HepG2 (cell line): ENCODE measurements around the gene GCSAM. TPM values are rescaled to one million over a fixed set of nuclear protein-coding genes. Genes with fewer than 3 reads are reported as not detected.

Experiments used
- ATAC-seq: fragments of 200-7000 bp; cut with Tn5 transposase; 3 replicates; pipeline ENCODE4 v1.9.1; 2020; ENCODE audit warnings: mild to moderate bottlenecking, moderate library complexity
- BruUV-seq: library from RNA; stranded (reverse); fragments of 400-500 nt; replicated peaks from 2 replicates; lab custom pipeline; 2021; lab: Mats Ljungman, UMichigan
- CTCF ChIA-PET: fragments of 300-600 bp; formaldehyde crosslinking; extraction: SDS; loops from one replicate; lab custom pipeline; 2021; ENCODE audit warnings: low total read pairs, inconsistent platforms, low intra/inter-chr PET ratio; lab: Yijun Ruan, JAX
- POLR2A ChIA-PET: fragments of 350-600 bp; sonication (Branson Sonifier 250); formaldehyde crosslinking; loops from one replicate; lab custom pipeline; 2020; ENCODE audit warnings: antibody characterized with exemption, inconsistent platforms; lab: Yijun Ruan, JAX
- DNase-seq: peaks from one replicate; pipeline ENCODE4 v3.0.0-alpha.2; 2015; ENCODE audit warnings: low spot score
- FAIRE-seq: peaks from 3 replicates; lab custom pipeline; 2011; peaks lifted over from hg19 to GRCh38; lab: Jason Lieb, UNC
- H2AFZ ChIP-seq: one replicate; pipeline ENCODE4 v1.6.1; 2011; ENCODE audit warnings: low read length, inconsistent platforms
- H3K27ac ChIP-seq: fragments of 300-600 bp; 3 replicates; pipeline ENCODE4 v1.8.0; 2011; ENCODE audit warnings: mixed run types, mild to moderate bottlenecking, mixed read lengths, low read length, inconsistent platforms; ENCODE audit not compliant: insufficient read depth; ENCODE audit errors: extremely low read length
- H3K27me3 ChIP-seq, 2 experiments: fragments of 200-600 bp in 1 of 2; 2 replicates in 1 of 2; 3 replicates in 1 of 2; pipeline versions ENCODE4 v1.6.0 to v1.8.0; 2011; ENCODE audit warnings: low read length in 2 of 2, mild to moderate bottlenecking in 2 of 2, moderate library complexity in 2 of 2, inconsistent platforms in 1 of 2; ENCODE audit not compliant: insufficient read depth in 2 of 2, control insufficient read depth in 1 of 2
- H3K36me3 ChIP-seq, 2 experiments: fragments of 200-600 bp in 1 of 2; replicated peaks in 1 of 2; 2 replicates in 1 of 2; 3 replicates in 1 of 2; pipeline versions ENCODE4 v1.5.1 to v1.8.0; 2011; ENCODE audit warnings: low read length in 2 of 2, inconsistent platforms in 1 of 2; ENCODE audit not compliant: insufficient read depth in 2 of 2, control insufficient read depth in 1 of 2
- H3K4me1 ChIP-seq: 2 replicates; pipeline ENCODE4 v1.5.1; 2012; ENCODE audit warnings: low read length, inconsistent platforms; ENCODE audit not compliant: insufficient read depth
- H3K4me2 ChIP-seq: 2 replicates; pipeline ENCODE4 v1.6.0; 2011; ENCODE audit warnings: low read depth, low read length, inconsistent platforms
- H3K4me3 ChIP-seq, 3 experiments: fragments of 200-600 bp in 1 of 3; sonication (generic), shearing (Covaris generic) in 1 of 3; replicated peaks in 1 of 3; 2 replicates each; pipeline ENCODE4 v1.5.1; 2011 to 2016; ENCODE audit warnings: low read length in 3 of 3, inconsistent platforms in 2 of 3, low read depth in 2 of 3, mild to moderate bottlenecking in 2 of 3, control low read depth in 1 of 3, mixed read lengths in 1 of 3; ENCODE audit not compliant: insufficient read depth in 1 of 3
- H3K79me2 ChIP-seq: one replicate; pipeline ENCODE4 v1.6.1; 2011; ENCODE audit warnings: low read length, inconsistent platforms; ENCODE audit not compliant: insufficient read depth
- H3K9ac ChIP-seq: 2 replicates; pipeline ENCODE4 v1.6.0; 2011; ENCODE audit warnings: mild to moderate bottlenecking, low read depth, low read length, inconsistent platforms; ENCODE audit not compliant: insufficient read depth
- H3K9me3 ChIP-seq: 2 replicates; pipeline ENCODE4 v1.5.1; 2012; ENCODE audit warnings: mild to moderate bottlenecking, low read length
- H4K20me1 ChIP-seq: 2 replicates; pipeline ENCODE4 v1.6.0; 2011; ENCODE audit warnings: inconsistent platforms, mild to moderate bottlenecking, low read length, moderate library complexity; ENCODE audit not compliant: insufficient read depth
- CC2D1A ChIP-seq: sonication (generic); formaldehyde crosslinking; IDR thresholded peaks from 2 replicates; pipeline ENCODE4 v1.8.1; 2023; ENCODE audit warnings: mild to moderate bottlenecking, missing genetic modification reagents
- MNT ChIP-seq: fragments of 450-650 bp; IDR thresholded peaks from 2 replicates; pipeline ENCODE4 v1.6.1; 2016
- PRDM15 ChIP-seq: sonication (generic); formaldehyde crosslinking; IDR thresholded peaks from 2 replicates; pipeline ENCODE4 v1.4.0; 2020; ENCODE audit warnings: missing genetic modification reagents
- RARA ChIP-seq: IDR thresholded peaks from 2 replicates; pipeline ENCODE4 v1.6.1; 2016; ENCODE audit warnings: missing genetic modification reagents, missing compliant biosample characterization
- WGBS: methylation state at CpG from one replicate; pipeline ENCODE4 v1.1.6; 2017; ENCODE audit warnings: low lambda C conversion rate; 5-methylcytosine and 5-hydroxymethylcytosine counted together
- in situ Hi-C: cut with HindIII; loops from 2 replicates; pipeline ENCODE4 v1.10.0; 2017; ENCODE audit warnings: low pct_unique_long_range_greater_than_20kb; ENCODE audit not compliant: extremely low pct_ligation_motif_present
- intact Hi-C: fragments of 100-400 bp; cut with micrococcal nuclease; formaldehyde crosslinking; loops from one replicate; pipeline ENCODE4 v1.10.0; 2022; ENCODE audit not compliant: unreplicated experiment
- polyA plus RNA-seq, 8 experiments: library from polyadenylated mRNA; depleted of rRNA in 3 of 8; stranded (reverse) in 7 of 8; unstranded in 1 of 8; fragments of >200 nt; fragmentation: Illumina TruSeq in 4 of 8; extraction: Trizol in 4 of 8; gene quantifications; 2 replicates each; pipeline versions ENCODE4 v1.2.1 to v1.2.3, GENCODE V29; 2011 to 2016; ENCODE audit warnings: low read depth in 4 of 8, missing spikeins in 1 of 8, mixed read lengths in 1 of 8; ENCODE audit not compliant: insufficient read depth in 1 of 8
- total RNA-seq, 5 experiments: library from RNA; depleted of rRNA; stranded (reverse); fragments of >200 nt; fragmentation: Illumina TruSeq; extraction: Trizol; gene quantifications; 2 replicates each; pipeline ENCODE4 v1.2.3, GENCODE V29; 2016; ENCODE audit warnings: low read depth in 1 of 5

The GCSAM gene
- total and polyA plus RNA-seq, 2 of the 13 experiments (the other 11 are each of a cell fraction or from before 2014, with no cell fraction given) = not detected

GRCh38 chr3:112130638-112130993 lies 2.4 kb downstream of the GCSAM start:
- FAIRE-seq (no peak), ATAC-seq (no peak), DNase-seq (no peak)
- Histone ChIP-seq H3K4me1 (no peaks in the 10 kb centered on the region), H3K27ac (no peak overlapping the region), H3K9me3 (no peaks in the 10 kb centered on the region), H3K9ac (no peak overlapping the region), H3K4me2 (no peak overlapping the region), H2AFZ (no peak overlapping the region), H3K4me3 (no peak overlapping the region), H3K27me3 (no peaks in the 10 kb centered on the region; a peak in 1 of 5 replicates), H4K20me1 (no peaks in the 10 kb centered on the region), H3K79me2 (no peaks in the 10 kb centered on the region), H3K36me3 (no peaks in the 10 kb centered on the region)
- intact Hi-C loops = loop anchor here (10.0 kb wide), 1 partner anchor 164 kb away; the partner anchor contains the start of gene SLC9C1
- in situ Hi-C loops = loop anchor here (10.0 kb wide), 1 partner anchor 384 kb away; no protein-coding TSS in a partner anchor
- no TSS peak for BruUV-seq
- ChIA-PET CTCF (no interaction called here), POLR2A (no interaction called here)
- WGBS = 18% methylated on average over 3 of the region's 3 CpGs
- TF ChIP-seq CC2D1A (CRISPR knock-in tag) (no peak), RARA (CRISPR knock-in tag) (no peak), PRDM15 (no peak), MNT (0 out of 2 replicates have a peak, but pooled peaks have one; percentile 8)
